Measurements from ENCODE around the gene PTPN4. TPM values are rescaled to one million over a fixed set of nuclear protein-coding genes. Genes with fewer than 3 reads are reported as not detected.

The PTPN4 gene
- total RNA-seq, 2 donors from 2014 or later: 52.6 to 69.8 TPM

GRCh38 chr2:119724656-119725485 is 34.9 kb upstream of the PTPN4 start:
- Histone ChIP-seq H3K9me3 (ENCODE audit: control insufficient read depth, low read length) (no peaks in the 10 kb centered on the region), H3K4me1 (ENCODE audit: control insufficient read depth, insufficient read depth, low read length) (no peaks in the 10 kb centered on the region), H3K36me3 (ENCODE audit: control insufficient read depth, insufficient read depth, low read length) (no peaks in the 10 kb centered on the region), H3K27ac (ENCODE audit: low read depth, low read length) (no peak overlapping the region), H3K9ac (ENCODE audit: extremely low read depth, low read length, poor library complexity, severe bottlenecking) (no peak overlapping the region), H3K27me3 (ENCODE audit: control insufficient read depth, insufficient read depth, low read length, poor library complexity, severe bottlenecking) (no peaks in the 10 kb centered on the region), H3K4me3 (ENCODE audit: low read length) (no peak overlapping the region)
- DNase-seq: no peak
- no peak for TF ChIP-seq CTCF (conservative IDR thresholded peaks at IDR 0.05)
- Mint-ChIP-seq H3K4me3 (no peak overlapping the region), H3K27ac (no peak overlapping the region), H3K36me3 (ENCODE audit: low read depth) (no peaks in the 10 kb centered on the region), H3K9me3 (peaks cover 4% of the 10 kb centered on the region), H3K4me1 (no peaks in the 10 kb centered on the region), H3K27me3 (ENCODE audit: insufficient read depth) (no peaks in the 10 kb centered on the region)
- 94 to 97% methylated on average over 6 to 10 of the region's 10 CpGs for WGBS, 2 experiments (ENCODE audit: insufficient coverage in 1 of 2, insufficient read length in 1 of 2)

- H3K4me3 Mint-ChIP-seq: no peak overlapping the region
Measured at GRCh38 chr2:119727493-119727892, 32.2 kb upstream of the PTPN4 start.

DNA sequence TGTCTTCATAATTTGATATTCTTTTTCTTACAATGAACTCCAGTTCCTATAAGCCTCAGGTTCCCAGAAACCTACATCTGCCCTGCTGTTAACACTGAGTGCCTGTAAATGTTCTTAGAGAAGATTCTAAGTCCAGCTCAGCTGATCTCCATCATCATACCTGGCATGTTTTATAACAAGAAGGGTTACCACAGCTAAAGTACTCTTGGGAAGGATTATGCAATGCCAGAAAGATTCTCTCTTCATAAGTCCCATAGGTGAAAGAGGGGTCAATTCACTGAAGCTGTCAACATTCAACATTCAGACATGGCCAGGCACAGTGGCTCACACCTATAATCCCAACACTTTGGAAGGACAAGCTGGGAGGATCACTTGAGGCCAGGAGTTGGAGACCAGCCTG is 31.3 kb upstream of the PTPN4 start:
- Histone ChIP-seq H3K9ac (ENCODE audit: extremely low read depth, low read length, poor library complexity, severe bottlenecking) (no peak overlapping the region), H3K27ac (ENCODE audit: low read depth, low read length) (no peak overlapping the region), H3K36me3 (ENCODE audit: control insufficient read depth, insufficient read depth, low read length) (no peaks in the 10 kb centered on the region), H3K4me3 (ENCODE audit: low read length) (no peak overlapping the region), H3K4me1 (ENCODE audit: control insufficient read depth, insufficient read depth, low read length) (no peaks in the 10 kb centered on the region), H3K9me3 (ENCODE audit: control insufficient read depth, low read length) (no peaks in the 10 kb centered on the region), H3K27me3 (ENCODE audit: control insufficient read depth, insufficient read depth, low read length, poor library complexity, severe bottlenecking) (no peaks in the 10 kb centered on the region)
- no peak for TF ChIP-seq CTCF (conservative IDR thresholded peaks at IDR 0.05)
- DNase-seq: no peak
- peaks cover 3% of the 10 kb centered on the region for H3K27me3 Mint-ChIP-seq (ENCODE audit: insufficient read depth)
- no peaks in the 10 kb centered on the region for H3K36me3 Mint-ChIP-seq (ENCODE audit: low read depth)
- no peaks in the 10 kb centered on the region for H3K4me1 Mint-ChIP-seq
- no peaks in the 10 kb centered on the region for H3K9me3 Mint-ChIP-seq
- H3K27ac Mint-ChIP-seq: no peak overlapping the region
- no peak overlapping the region for H3K4me3 Mint-ChIP-seq

More at GRCh38 chr2:119727493-119727892, 32.2 kb upstream of the PTPN4 start:
- no peak for DNase-seq
- Mint-ChIP-seq H3K27me3 (ENCODE audit: insufficient read depth) (peaks cover 3% of the 10 kb centered on the region), H3K36me3 (ENCODE audit: low read depth) (no peaks in the 10 kb centered on the region), H3K4me1 (no peaks in the 10 kb centered on the region), H3K27ac (no peak overlapping the region), H3K9me3 (no peaks in the 10 kb centered on the region)
- no peaks in the 10 kb centered on the region for H3K36me3 ChIP-seq (ENCODE audit: control insufficient read depth, insufficient read depth, low read length)
- TF ChIP-seq CTCF (conservative IDR thresholded peaks at IDR 0.05): no peak
- no peaks in the 10 kb centered on the region for H3K4me1 ChIP-seq (ENCODE audit: control insufficient read depth, insufficient read depth, low read length)
- no peaks in the 10 kb centered on the region for H3K27me3 ChIP-seq (ENCODE audit: control insufficient read depth, insufficient read depth, low read length, poor library complexity, severe bottlenecking)
- H3K27ac ChIP-seq (ENCODE audit: low read depth, low read length): no peak overlapping the region
- no peak overlapping the region for H3K4me3 ChIP-seq (ENCODE audit: low read length)
- H3K9ac ChIP-seq (ENCODE audit: extremely low read depth, low read length, poor library complexity, severe bottlenecking): no peak overlapping the region
- 87% methylated on average over 1 of the region's 1 CpG; no CpG with 5 or more reads in 1 of the 2 experiments for WGBS, 2 experiments (ENCODE audit: insufficient coverage in 1 of 2, insufficient read length in 1 of 2)
- no peaks in the 10 kb centered on the region for H3K9me3 ChIP-seq (ENCODE audit: control insufficient read depth, low read length)

Data from endodermal cell (in vitro differentiated cells).